C4-2B (cell line): Measurements from ENCODE around the gene DLG2.

ENCODE experiments used
- CTCF ChIP-seq: fragments of 450-650 bp; conservative IDR thresholded peaks from 2 replicates; pipeline ENCODE4 v1.5.1; 2017; ENCODE audit warnings: mild to moderate bottlenecking
- ZFX ChIP-seq: fragments of 450-650 bp; IDR thresholded peaks from 2 replicates; pipeline ENCODE4 v1.6.1; 2017

- TF ChIP-seq CTCF, result no peak
- TF ChIP-seq ZFX, result no peak
These were observed 1964.7 kb downstream of the DLG2 start for GRCh38 chr11:83662494-83662893.
